Measurements from ENCODE around the gene PLXNB1. TPM values are rescaled to one million over a fixed set of nuclear protein-coding genes. Genes with fewer than 3 reads are reported as not detected.

Gene PLXNB1
- total RNA-seq, 2 donors from 2014 or later, result 175 to 216 TPM

- Histone ChIP-seq H3K36me3 (ENCODE audit: control insufficient read depth, insufficient read depth, low read length) (peaks cover 34% of the 10 kb centered on the region), H3K27ac (ENCODE audit: low read depth, low read length) (no peak overlapping the region), H3K4me1 (ENCODE audit: control insufficient read depth, insufficient read depth, low read length) (peaks cover 4% of the 10 kb centered on the region), H3K9ac (ENCODE audit: extremely low read depth, low read length, poor library complexity, severe bottlenecking) (no peak overlapping the region), H3K4me3 (ENCODE audit: low read length) (no peak overlapping the region), H3K27me3 (ENCODE audit: control insufficient read depth, insufficient read depth, low read length, poor library complexity, severe bottlenecking) (no peaks in the 10 kb centered on the region), H3K9me3 (ENCODE audit: control insufficient read depth, low read length) (no peaks in the 10 kb centered on the region)
- peaks cover 30% of the 10 kb centered on the region for H3K36me3 Mint-ChIP-seq (ENCODE audit: low read depth)
- no peak for DNase-seq
- no peaks in the 10 kb centered on the region for H3K9me3 Mint-ChIP-seq
- H3K27me3 Mint-ChIP-seq (ENCODE audit: insufficient read depth), result no peaks in the 10 kb centered on the region
- H3K4me3 Mint-ChIP-seq, result no peak overlapping the region
- H3K4me1 Mint-ChIP-seq, result peaks cover 12% of the 10 kb centered on the region
- TF ChIP-seq CTCF (conservative IDR thresholded peaks at IDR 0.05), result no peak
- no peak overlapping the region for H3K27ac Mint-ChIP-seq
- 90 to 93% methylated on average over 3 to 4 of the region's 4 CpGs for WGBS, 2 experiments (ENCODE audit: insufficient coverage in 1 of 2, insufficient read length in 1 of 2)
These were observed 5.3 kb upstream of the PLXNB1 start for GRCh38 chr3:48435223-48435595.

GRCh38 chr3:48434591-48435222 is 4.8 kb upstream of the PLXNB1 start:
- H3K4me3 Mint-ChIP-seq, result no peak overlapping the region
- no peaks in the 10 kb centered on the region for H3K27me3 Mint-ChIP-seq (ENCODE audit: insufficient read depth)
- Histone ChIP-seq H3K9ac (ENCODE audit: extremely low read depth, low read length, poor library complexity, severe bottlenecking) (no peak overlapping the region), H3K4me1 (ENCODE audit: control insufficient read depth, insufficient read depth, low read length) (peaks cover 6% of the 10 kb centered on the region), H3K4me3 (ENCODE audit: low read length) (no peak overlapping the region), H3K27me3 (ENCODE audit: control insufficient read depth, insufficient read depth, low read length, poor library complexity, severe bottlenecking) (no peaks in the 10 kb centered on the region), H3K36me3 (ENCODE audit: control insufficient read depth, insufficient read depth, low read length) (peaks cover 34% of the 10 kb centered on the region), H3K27ac (ENCODE audit: low read depth, low read length) (no peak overlapping the region), H3K9me3 (ENCODE audit: control insufficient read depth, low read length) (no peaks in the 10 kb centered on the region)
- H3K36me3 Mint-ChIP-seq (ENCODE audit: low read depth), result peaks cover 30% of the 10 kb centered on the region
- TF ChIP-seq CTCF (conservative IDR thresholded peaks at IDR 0.05), result no peak
- no peaks in the 10 kb centered on the region for H3K9me3 Mint-ChIP-seq
- WGBS, 2 experiments (ENCODE audit: insufficient coverage in 1 of 2, insufficient read length in 1 of 2), result 92 to 93% methylated on average over 10 to 15 of the region's 15 CpGs
- DNase-seq, result no peak
- peaks cover 12% of the 10 kb centered on the region for H3K4me1 Mint-ChIP-seq
- H3K27ac Mint-ChIP-seq, result no peak overlapping the region

GRCh38 chr3:48433472-48434118 is 3.7 kb upstream of the PLXNB1 start:
- H3K27ac ChIP-seq (ENCODE audit: low read depth, low read length), result peak overlapping the region; percentile 24
- TF ChIP-seq CTCF (conservative IDR thresholded peaks at IDR 0.05), result no peak
- H3K4me1 ChIP-seq (ENCODE audit: control insufficient read depth, insufficient read depth, low read length), result peaks cover 6% of the 10 kb centered on the region
- 92 to 94% methylated on average over 6 to 12 of the region's 12 CpGs for WGBS, 2 experiments (ENCODE audit: insufficient coverage in 1 of 2, insufficient read length in 1 of 2)
- H3K36me3 ChIP-seq (ENCODE audit: control insufficient read depth, insufficient read depth, low read length), result peaks cover 34% of the 10 kb centered on the region
- H3K9me3 ChIP-seq (ENCODE audit: control insufficient read depth, low read length), result no peaks in the 10 kb centered on the region
- no peaks in the 10 kb centered on the region for H3K9me3 Mint-ChIP-seq
- H3K4me1 Mint-ChIP-seq, result peaks cover 12% of the 10 kb centered on the region
- H3K9ac ChIP-seq (ENCODE audit: extremely low read depth, low read length, poor library complexity, severe bottlenecking), result no peak overlapping the region
- DNase-seq, result no peak
- H3K4me3 Mint-ChIP-seq, result no peak overlapping the region
- H3K4me3 ChIP-seq (ENCODE audit: low read length), result no peak overlapping the region
- peaks cover 30% of the 10 kb centered on the region for H3K36me3 Mint-ChIP-seq (ENCODE audit: low read depth)
- H3K27me3 ChIP-seq (ENCODE audit: control insufficient read depth, insufficient read depth, low read length, poor library complexity, severe bottlenecking), result no peaks in the 10 kb centered on the region
- no peaks in the 10 kb centered on the region for H3K27me3 Mint-ChIP-seq (ENCODE audit: insufficient read depth)
- peak overlapping the region; percentile 82 for H3K27ac Mint-ChIP-seq

Data from endodermal cell (in vitro differentiated cells).